Esophagus squamous epithelium (tissue), 5 donors: ENCODE results near the gene CDS2. TPM values are rescaled to one million over a fixed set of nuclear protein-coding genes. Genes with fewer than 3 reads are reported as not detected.
A peak's percentile ranks its signal among the peaks of the same experiment; 100 is the strongest.

Experiments used
- DNase-seq: peaks from one replicate; lab custom pipeline; 2025; lab: John Stamatoyannopoulos, UW
- H3K27ac ChIP-seq, 4 donors: fragments of 200-600 bp; sonication (generic); one replicate each; pipeline ENCODE4 v1.5.1; 2016 to 2019; ENCODE audit warnings: mild to moderate bottlenecking in 1 of 4
- H3K27me3 ChIP-seq, 4 donors: fragments of 200-600 bp; sonication (generic); 1 replicate in 3 of 4; 2 replicates in 1 of 4; pipeline versions ENCODE4 v1.5.1 to v1.6.0; 2017 to 2021; ENCODE audit warnings: antibody characterized with exemption in 1 of 4
- H3K36me3 ChIP-seq, 3 donors: fragments of 200-600 bp; sonication (generic); one replicate each; pipeline ENCODE4 v1.5.1; 2016 to 2019
- H3K4me1 ChIP-seq, 3 donors: fragments of 200-600 bp; sonication (generic); one replicate each; pipeline ENCODE4 v1.5.1; 2017 to 2019
- H3K4me3 ChIP-seq, 4 donors: fragments of 200-600 bp; sonication (generic); 1 replicate in 3 of 4; 2 replicates in 1 of 4; pipeline ENCODE4 v1.5.1; 2016 to 2019; ENCODE audit warnings: mild to moderate bottlenecking in 2 of 4, moderate library complexity in 1 of 4
- H3K9me3 ChIP-seq, 3 donors: fragments of 200-600 bp; sonication (generic); one replicate each; pipeline ENCODE4 v1.5.1; 2016 to 2019
- POLR2A ChIP-seq, 4 donors: fragments of 450-650 bp; IDR thresholded peaks; one replicate each; pipeline ENCODE4 v1.6.1; 2017; ENCODE audit warnings: antibody characterized with exemption in 4 of 4, mild to moderate bottlenecking in 4 of 4, moderate library complexity in 3 of 4
- WGBS, 2 donors: methylation state at CpG; one replicate each; pipeline ENCODE4 v1.1.5; 2018; 5-methylcytosine and 5-hydroxymethylcytosine counted together
- intact Hi-C: fragments of 100-400 bp; cut with DNase I; formaldehyde crosslinking; loops from one replicate; pipeline ENCODE4 v1.15.0; 2022
- total RNA-seq, 4 donors: library from RNA; depleted of rRNA; stranded (reverse); fragments of >200 nt; gene quantifications; one replicate each; pipeline ENCODE4 v1.1.0, GENCODE V29; 2016
- TF ChIP-seq, protein P1 (sequence below), 6 experiments: fragments of 450-650 bp in 4 of 6; fragments of 200-600 bp in 2 of 6; sonication (generic) in 2 of 6; IDR thresholded peaks; one replicate each; pipeline ENCODE4 v1.5.1; 2016 to 2019; ENCODE audit warnings: antibody characterized with exemption in 6 of 6, mild to moderate bottlenecking in 4 of 6, moderate library complexity in 4 of 6
- donor health status: DM: yes; HTN: yes; CAD: no.

Gene CDS2
- total RNA-seq, 4 donors from 2014 or later, result 13.7 to 25.7 (median 14.5) TPM

- Histone ChIP-seq H3K4me3 (peak overlapping the region; percentile 59 to 87 (median 82)), H3K9me3 (no peaks in the 10 kb centered on the region), H3K27me3 (no peaks in the 10 kb centered on the region), H3K27ac (peak overlapping the region; percentile 86 to 97 (median 95)), H3K4me1 (peaks cover 0 to 40% (median 29%) of the 10 kb centered on the region in 3 donors), H3K36me3 (peaks cover 6 to 40% (median 10%) of the 10 kb centered on the region in 3 donors)
- 2 to 5% methylated on average over 21 to 23 of the region's 23 CpGs for WGBS, 2 donors
- intact Hi-C loops, result no loop called here
- TF ChIP-seq POLR2A (IDR thresholded peaks at IDR 0.05), result no peak
- TF ChIP-seq, protein P1, sequence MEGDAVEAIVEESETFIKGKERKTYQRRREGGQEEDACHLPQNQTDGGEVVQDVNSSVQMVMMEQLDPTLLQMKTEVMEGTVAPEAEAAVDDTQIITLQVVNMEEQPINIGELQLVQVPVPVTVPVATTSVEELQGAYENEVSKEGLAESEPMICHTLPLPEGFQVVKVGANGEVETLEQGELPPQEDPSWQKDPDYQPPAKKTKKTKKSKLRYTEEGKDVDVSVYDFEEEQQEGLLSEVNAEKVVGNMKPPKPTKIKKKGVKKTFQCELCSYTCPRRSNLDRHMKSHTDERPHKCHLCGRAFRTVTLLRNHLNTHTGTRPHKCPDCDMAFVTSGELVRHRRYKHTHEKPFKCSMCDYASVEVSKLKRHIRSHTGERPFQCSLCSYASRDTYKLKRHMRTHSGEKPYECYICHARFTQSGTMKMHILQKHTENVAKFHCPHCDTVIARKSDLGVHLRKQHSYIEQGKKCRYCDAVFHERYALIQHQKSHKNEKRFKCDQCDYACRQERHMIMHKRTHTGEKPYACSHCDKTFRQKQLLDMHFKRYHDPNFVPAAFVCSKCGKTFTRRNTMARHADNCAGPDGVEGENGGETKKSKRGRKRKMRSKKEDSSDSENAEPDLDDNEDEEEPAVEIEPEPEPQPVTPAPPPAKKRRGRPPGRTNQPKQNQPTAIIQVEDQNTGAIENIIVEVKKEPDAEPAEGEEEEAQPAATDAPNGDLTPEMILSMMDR (IDR thresholded peaks at IDR 0.05), result no peak
- no peak for DNase-seq
Observed at GRCh38 chr20:5118220-5119142, 8.3 kb upstream of the CDS2 start.

- DNase-seq, result no peak
- H3K27ac ChIP-seq, result peak overlapping the region; percentile 86 to 97 (median 95)
- TF ChIP-seq, protein P1 (IDR thresholded peaks at IDR 0.05), result no peak
- TF ChIP-seq POLR2A (IDR thresholded peaks at IDR 0.05), result no peak
- intact Hi-C loops, result no loop called here
- H3K36me3 ChIP-seq, result peaks cover 6 to 39% (median 10%) of the 10 kb centered on the region in 3 donors
- peak overlapping the region; percentile 59 to 87 (median 82) for H3K4me3 ChIP-seq
- H3K27me3 ChIP-seq, result no peaks in the 10 kb centered on the region
- no peaks in the 10 kb centered on the region for H3K9me3 ChIP-seq
- 0% methylated on average over 7 to 10 of the region's 21 CpGs for WGBS, 2 donors
- H3K4me1 ChIP-seq, result peaks cover 0 to 35% (median 25%) of the 10 kb centered on the region in 3 donors
Observed at GRCh38 chr20:5119143-5119434, 7.7 kb upstream of the CDS2 start.

- intact Hi-C loops, result no loop called here
- 0 to 2% methylated on average over 6 to 17 of the region's 71 CpGs for WGBS, 2 donors
- H3K27ac ChIP-seq, result peak within 1 kb of the TSS; percentile 86 to 97 (median 95)
- peaks cover 0 to 35% (median 25%) of the 10 kb centered on the region in 3 donors for H3K4me1 ChIP-seq
- peak; percentile 91 for DNase-seq
- peaks cover 6 to 33% (median 10%) of the 10 kb centered on the region in 3 donors for H3K36me3 ChIP-seq
- no peaks in the 10 kb centered on the region for H3K27me3 ChIP-seq
- H3K9me3 ChIP-seq, result no peaks in the 10 kb centered on the region
- H3K4me3 ChIP-seq, result peak within 1 kb of the TSS; percentile 59 to 87 (median 82)
- peak in 3 of 4 donors; percentile 91 to 97 (median 96) for TF ChIP-seq POLR2A (IDR thresholded peaks at IDR 0.05)
- TF ChIP-seq, protein P1 (IDR thresholded peaks at IDR 0.05), result peak in 3 of 6 experiments; percentile 20 to 42 (median 39)
Observed at GRCh38 chr20:5119435-5120184, 7.2 kb upstream of the CDS2 start, which contains the start of gene PCNA. Gene PCNA, minus strand, starts transcription at chr20:5119958. Its CDS starts 160 bp downstream, at chr20:5119798.

DNA sequence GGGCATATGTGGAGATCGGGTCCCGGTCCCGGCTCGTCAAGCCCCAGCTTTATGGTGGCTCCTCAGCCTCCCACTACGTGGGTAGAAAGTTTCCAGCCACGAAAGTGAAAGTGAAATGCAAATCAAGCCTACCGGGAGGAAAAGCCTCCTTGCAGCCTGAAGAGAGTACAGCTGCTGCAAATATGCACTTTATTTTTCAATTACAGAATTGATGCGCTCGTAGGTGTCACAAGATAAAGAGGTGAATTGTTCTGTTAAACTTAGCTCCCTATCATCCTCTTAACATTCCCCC, 6.7 kb upstream of the CDS2 start:
- peak overlapping the region; percentile 59 to 87 (median 82) for H3K4me3 ChIP-seq
- H3K4me1 ChIP-seq, result peaks cover 0 to 35% (median 25%) of the 10 kb centered on the region in 3 donors
- H3K9me3 ChIP-seq, result no peaks in the 10 kb centered on the region
- WGBS, 2 donors, result 0 to 1% methylated on average over 6 to 8 of the region's 9 CpGs
- peak overlapping the region; percentile 86 to 97 (median 95) for H3K27ac ChIP-seq
- DNase-seq, result no peak
- no peaks in the 10 kb centered on the region for H3K27me3 ChIP-seq
- H3K36me3 ChIP-seq, result peaks cover 6 to 28% (median 10%) of the 10 kb centered on the region in 3 donors
- intact Hi-C loops, result no loop called here
- no peak for TF ChIP-seq POLR2A (IDR thresholded peaks at IDR 0.05)
- TF ChIP-seq, protein P1 (IDR thresholded peaks at IDR 0.05), result no peak
